ENCODE results near the gene TMEM127. TPM values are rescaled to one million over a fixed set of nuclear protein-coding genes. Genes with fewer than 3 reads are reported as not detected.

TMEM127 gene
- total RNA-seq, 1 experiment from 2014 or later: 25.3 TPM

DNA sequence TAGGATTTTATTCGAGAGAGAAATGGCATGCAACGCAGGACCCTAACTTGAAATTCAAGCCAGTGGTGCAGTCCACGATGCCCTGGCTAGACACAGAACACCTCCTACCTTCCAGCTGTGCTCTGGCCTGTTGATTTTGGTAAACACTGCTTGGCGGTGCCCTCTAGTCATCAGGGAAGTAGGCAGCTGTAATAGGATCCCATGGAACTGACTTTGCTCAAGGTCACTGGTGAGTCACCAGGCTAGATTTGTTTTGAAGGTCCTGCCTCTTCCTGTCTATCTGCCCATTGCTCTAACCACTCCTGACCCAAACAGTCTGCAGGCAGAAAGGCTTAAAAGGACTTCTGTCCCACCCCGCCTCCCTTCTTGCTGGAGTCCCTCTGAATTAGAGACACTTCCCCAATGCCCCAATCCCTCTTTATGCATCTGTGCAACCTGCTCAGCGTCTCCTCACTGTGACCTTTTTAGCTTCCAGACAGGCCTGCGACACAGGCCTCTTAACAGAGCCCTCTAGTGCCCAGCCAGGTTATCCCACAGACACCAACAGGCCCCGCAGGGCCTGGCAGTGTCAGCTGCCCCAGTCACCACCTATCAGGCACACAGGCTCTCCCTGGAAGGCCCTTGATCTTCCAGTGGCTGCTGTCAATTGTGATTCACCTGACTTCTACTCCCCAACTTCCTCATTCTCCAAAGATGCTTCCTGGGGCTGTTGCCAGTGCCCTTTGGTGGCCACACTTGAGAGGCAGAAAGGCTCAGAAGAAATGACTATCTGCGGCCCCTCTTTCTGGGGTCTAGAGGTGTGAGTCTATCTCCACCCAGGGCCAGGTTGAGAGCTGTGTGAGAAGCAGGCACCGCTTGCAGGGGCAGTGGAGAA lies 5.2 kb downstream of the TMEM127 start:
- ATAC-seq (peak; percentile 90), DNase-seq (ENCODE audit: low read depth, low spot score) (peak; percentile 82)
- H3K4me3 ChIP-seq (replicated peaks in 1 of 2; ENCODE audit: low read depth in 1 of 2, low read length in 2 of 2): peak overlapping the region; percentile 21 to 26
- POLR2A ChIA-PET: interaction anchor here (2.3 to 2.7 kb wide), 2 partner anchors 10 to 52 kb away, joined by 5 to 9 read pairs; partner anchors contain the start of gene STARD7
- H3K27ac ChIP-seq (ENCODE audit: low read depth, low read length): peak overlapping the region; percentile 63
- H2AFZ ChIP-seq (ENCODE audit: low read depth, low read length, poor library complexity, severe bottlenecking): no peak overlapping the region
- CTCF ChIA-PET: interaction anchor here (0.9 to 3.4 kb wide), 8 partner anchors 9 to 268 kb away, joined by 3 to 25 read pairs (median 4); partner anchors contain the start of genes ADRA2B, ANKRD36C, ASTL and STARD7
- H3K36me3 ChIP-seq (ENCODE audit: control insufficient read depth in 1 of 2, insufficient read depth in 2 of 2, low read length in 2 of 2): peaks cover 0 to 7% of the 10 kb centered on the region in 2 experiments; a peak in 1 of 4 replicates
- peak overlapping the region; percentile 70 for H3K4me2 ChIP-seq (ENCODE audit: low read length)
- H3K79me2 ChIP-seq (ENCODE audit: insufficient read depth, low read length): peaks cover 70% of the 10 kb centered on the region
- intact Hi-C loops (cut with micrococcal nuclease): loop anchor here (2.0 kb wide), 1 partner anchor 52 kb away; the partner anchor contains the start of gene STARD7
- H3K9me3 ChIP-seq (ENCODE audit: control insufficient read depth in 1 of 2, insufficient read depth in 1 of 2, low read depth in 1 of 2, low read length in 2 of 2): no peaks in the 10 kb centered on the region
- H3K9ac ChIP-seq (ENCODE audit: low read length): peak overlapping the region; percentile 33
- no peaks in the 10 kb centered on the region for H3K27me3 ChIP-seq (ENCODE audit: insufficient read depth, low read length)
- no peaks in the 10 kb centered on the region for H3K9me2 ChIP-seq (ENCODE audit: insufficient read depth)
- BruUV-seq (replicated peaks): no TSS peak
- H4K20me1 ChIP-seq (ENCODE audit: insufficient read depth): no peaks in the 10 kb centered on the region
- peaks cover 33 to 49% of the 10 kb centered on the region in 2 experiments for H3K4me1 ChIP-seq (ENCODE audit: control insufficient read depth in 1 of 2, insufficient read depth in 2 of 2, low read length in 2 of 2)
- RAD21 ChIA-PET (ENCODE audit: low non-redundant PET in 1 of 2, low total read pairs in 2 of 2, uncharacterized antibody in 2 of 2, unreplicated experiment in 2 of 2): interaction anchor here (0.6 to 1.2 kb wide), 2 partner anchors 53 to 122 kb away, joined by 3 read pairs; no protein-coding TSS in a partner anchor
- no peak for TF ChIP-seq EGR1 (IDR thresholded peaks at IDR 0.05; ENCODE audit: low read depth)
- TF ChIP-seq ELF1 (IDR thresholded peaks at IDR 0.05; ENCODE audit: borderline replicate concordance, low read depth): peak; percentile 56
- TF ChIP-seq, protein P1, sequence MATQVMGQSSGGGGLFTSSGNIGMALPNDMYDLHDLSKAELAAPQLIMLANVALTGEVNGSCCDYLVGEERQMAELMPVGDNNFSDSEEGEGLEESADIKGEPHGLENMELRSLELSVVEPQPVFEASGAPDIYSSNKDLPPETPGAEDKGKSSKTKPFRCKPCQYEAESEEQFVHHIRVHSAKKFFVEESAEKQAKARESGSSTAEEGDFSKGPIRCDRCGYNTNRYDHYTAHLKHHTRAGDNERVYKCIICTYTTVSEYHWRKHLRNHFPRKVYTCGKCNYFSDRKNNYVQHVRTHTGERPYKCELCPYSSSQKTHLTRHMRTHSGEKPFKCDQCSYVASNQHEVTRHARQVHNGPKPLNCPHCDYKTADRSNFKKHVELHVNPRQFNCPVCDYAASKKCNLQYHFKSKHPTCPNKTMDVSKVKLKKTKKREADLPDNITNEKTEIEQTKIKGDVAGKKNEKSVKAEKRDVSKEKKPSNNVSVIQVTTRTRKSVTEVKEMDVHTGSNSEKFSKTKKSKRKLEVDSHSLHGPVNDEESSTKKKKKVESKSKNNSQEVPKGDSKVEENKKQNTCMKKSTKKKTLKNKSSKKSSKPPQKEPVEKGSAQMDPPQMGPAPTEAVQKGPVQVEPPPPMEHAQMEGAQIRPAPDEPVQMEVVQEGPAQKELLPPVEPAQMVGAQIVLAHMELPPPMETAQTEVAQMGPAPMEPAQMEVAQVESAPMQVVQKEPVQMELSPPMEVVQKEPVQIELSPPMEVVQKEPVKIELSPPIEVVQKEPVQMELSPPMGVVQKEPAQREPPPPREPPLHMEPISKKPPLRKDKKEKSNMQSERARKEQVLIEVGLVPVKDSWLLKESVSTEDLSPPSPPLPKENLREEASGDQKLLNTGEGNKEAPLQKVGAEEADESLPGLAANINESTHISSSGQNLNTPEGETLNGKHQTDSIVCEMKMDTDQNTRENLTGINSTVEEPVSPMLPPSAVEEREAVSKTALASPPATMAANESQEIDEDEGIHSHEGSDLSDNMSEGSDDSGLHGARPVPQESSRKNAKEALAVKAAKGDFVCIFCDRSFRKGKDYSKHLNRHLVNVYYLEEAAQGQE (IDR thresholded peaks at IDR 0.05; ENCODE audit: low read depth): no peak
- TF ChIP-seq YY1 (IDR thresholded peaks at IDR 0.05; ENCODE audit: extremely low read depth, insufficient replicate concordance, low read depth, low read length): no peak
- TF ChIP-seq CBX3 (IDR thresholded peaks at IDR 0.05; ENCODE audit: low read depth): peak; percentile 88
- TF ChIP-seq RAD21 (IDR thresholded peaks at IDR 0.05; ENCODE audit: low read depth): peak; percentile 58
- TF ChIP-seq ZFX (IDR thresholded peaks at IDR 0.05): peak; percentile 52; the same call in 1 of the 2 replicates
- no peak for TF ChIP-seq SRF (IDR thresholded peaks at IDR 0.05; ENCODE audit: low read depth)
- TF ChIP-seq, protein P2, sequence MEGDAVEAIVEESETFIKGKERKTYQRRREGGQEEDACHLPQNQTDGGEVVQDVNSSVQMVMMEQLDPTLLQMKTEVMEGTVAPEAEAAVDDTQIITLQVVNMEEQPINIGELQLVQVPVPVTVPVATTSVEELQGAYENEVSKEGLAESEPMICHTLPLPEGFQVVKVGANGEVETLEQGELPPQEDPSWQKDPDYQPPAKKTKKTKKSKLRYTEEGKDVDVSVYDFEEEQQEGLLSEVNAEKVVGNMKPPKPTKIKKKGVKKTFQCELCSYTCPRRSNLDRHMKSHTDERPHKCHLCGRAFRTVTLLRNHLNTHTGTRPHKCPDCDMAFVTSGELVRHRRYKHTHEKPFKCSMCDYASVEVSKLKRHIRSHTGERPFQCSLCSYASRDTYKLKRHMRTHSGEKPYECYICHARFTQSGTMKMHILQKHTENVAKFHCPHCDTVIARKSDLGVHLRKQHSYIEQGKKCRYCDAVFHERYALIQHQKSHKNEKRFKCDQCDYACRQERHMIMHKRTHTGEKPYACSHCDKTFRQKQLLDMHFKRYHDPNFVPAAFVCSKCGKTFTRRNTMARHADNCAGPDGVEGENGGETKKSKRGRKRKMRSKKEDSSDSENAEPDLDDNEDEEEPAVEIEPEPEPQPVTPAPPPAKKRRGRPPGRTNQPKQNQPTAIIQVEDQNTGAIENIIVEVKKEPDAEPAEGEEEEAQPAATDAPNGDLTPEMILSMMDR (IDR thresholded peaks at IDR 0.05 in 2 of 3, conservative IDR thresholded peaks at IDR 0.05 in 1 of 3; ENCODE audit: borderline replicate concordance in 1 of 3, insufficient read depth in 1 of 3, low read depth in 2 of 3, low read length in 2 of 3): peak; percentile 65 to 68 (median 65); a peak in 5 of 6 replicates
- TF ChIP-seq JUND (IDR thresholded peaks at IDR 0.05): peak; percentile 81
- no peak for TF ChIP-seq EZH2 (IDR thresholded peaks at IDR 0.05)
- TF ChIP-seq, protein P3, sequence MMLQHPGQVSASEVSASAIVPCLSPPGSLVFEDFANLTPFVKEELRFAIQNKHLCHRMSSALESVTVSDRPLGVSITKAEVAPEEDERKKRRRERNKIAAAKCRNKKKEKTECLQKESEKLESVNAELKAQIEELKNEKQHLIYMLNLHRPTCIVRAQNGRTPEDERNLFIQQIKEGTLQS (IDR thresholded peaks at IDR 0.05): no peak; the same call in 1 of the 2 replicates
- TF ChIP-seq, protein P4, sequence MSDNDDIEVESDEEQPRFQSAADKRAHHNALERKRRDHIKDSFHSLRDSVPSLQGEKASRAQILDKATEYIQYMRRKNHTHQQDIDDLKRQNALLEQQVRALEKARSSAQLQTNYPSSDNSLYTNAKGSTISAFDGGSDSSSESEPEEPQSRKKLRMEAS (IDR thresholded peaks at IDR 0.05): peak; percentile 53; the same call in 1 of the 2 replicates
- TF ChIP-seq SIN3A (IDR thresholded peaks at IDR 0.05; ENCODE audit: low read depth): no peak; the same call in 1 of the 2 replicates
- TF ChIP-seq, protein P5, sequence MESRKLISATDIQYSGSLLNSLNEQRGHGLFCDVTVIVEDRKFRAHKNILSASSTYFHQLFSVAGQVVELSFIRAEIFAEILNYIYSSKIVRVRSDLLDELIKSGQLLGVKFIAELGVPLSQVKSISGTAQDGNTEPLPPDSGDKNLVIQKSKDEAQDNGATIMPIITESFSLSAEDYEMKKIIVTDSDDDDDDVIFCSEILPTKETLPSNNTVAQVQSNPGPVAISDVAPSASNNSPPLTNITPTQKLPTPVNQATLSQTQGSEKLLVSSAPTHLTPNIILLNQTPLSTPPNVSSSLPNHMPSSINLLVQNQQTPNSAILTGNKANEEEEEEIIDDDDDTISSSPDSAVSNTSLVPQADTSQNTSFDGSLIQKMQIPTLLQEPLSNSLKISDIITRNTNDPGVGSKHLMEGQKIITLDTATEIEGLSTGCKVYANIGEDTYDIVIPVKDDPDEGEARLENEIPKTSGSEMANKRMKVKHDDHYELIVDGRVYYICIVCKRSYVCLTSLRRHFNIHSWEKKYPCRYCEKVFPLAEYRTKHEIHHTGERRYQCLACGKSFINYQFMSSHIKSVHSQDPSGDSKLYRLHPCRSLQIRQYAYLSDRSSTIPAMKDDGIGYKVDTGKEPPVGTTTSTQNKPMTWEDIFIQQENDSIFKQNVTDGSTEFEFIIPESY (IDR thresholded peaks at IDR 0.05; ENCODE audit: extremely low read depth, insufficient replicate concordance, low read length): no peak
- peak; percentile 24; the same call in 1 of the 2 replicates for TF ChIP-seq POLR2AphosphoS5 (IDR thresholded peaks at IDR 0.05; ENCODE audit: low read depth, low read length)
- TF ChIP-seq CEBPB (IDR thresholded peaks at IDR 0.05; ENCODE audit: low read depth): no peak; the same call in 1 of the 2 replicates

Data from HCT116 (cell line).